CD4-positive, alpha-beta T cell treated with Interleukin-15 for 4 hours (primary cell): ENCODE measurements around the gene DNAJA4.
"Not testable (repeated sequence)": the region's sequence is repeated elsewhere in the genome, so short reads cannot be mapped to it uniquely, and the experiment has no call there.

ENCODE experiments used
- DNase-seq: peaks from one replicate; pipeline ENCODE4 v3.0.0-alpha.2; 2020; ENCODE audit warnings: low spot score

The DNAJA4 gene

DNA sequence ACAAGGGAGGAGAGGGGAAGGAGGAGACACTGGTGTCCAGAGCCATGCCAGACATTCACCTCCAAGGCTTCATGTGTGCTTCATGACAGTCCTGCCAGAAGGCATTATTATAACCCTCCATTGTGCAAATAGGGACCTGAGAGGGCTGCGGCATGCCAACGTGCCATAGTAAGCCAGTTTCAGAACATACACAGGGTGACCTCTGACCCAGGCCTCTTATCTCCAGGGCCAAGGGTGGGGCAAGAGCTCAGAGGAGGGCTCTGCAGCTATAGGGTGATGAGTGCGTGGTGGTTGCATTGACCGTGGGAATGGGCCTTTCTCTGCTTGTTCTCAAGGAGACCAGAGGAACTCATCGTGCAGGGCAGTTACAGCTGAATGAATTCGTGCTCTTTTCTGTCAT, 20.3 kb upstream of the DNAJA4 start:
- DNase-seq = no peak

DNA sequence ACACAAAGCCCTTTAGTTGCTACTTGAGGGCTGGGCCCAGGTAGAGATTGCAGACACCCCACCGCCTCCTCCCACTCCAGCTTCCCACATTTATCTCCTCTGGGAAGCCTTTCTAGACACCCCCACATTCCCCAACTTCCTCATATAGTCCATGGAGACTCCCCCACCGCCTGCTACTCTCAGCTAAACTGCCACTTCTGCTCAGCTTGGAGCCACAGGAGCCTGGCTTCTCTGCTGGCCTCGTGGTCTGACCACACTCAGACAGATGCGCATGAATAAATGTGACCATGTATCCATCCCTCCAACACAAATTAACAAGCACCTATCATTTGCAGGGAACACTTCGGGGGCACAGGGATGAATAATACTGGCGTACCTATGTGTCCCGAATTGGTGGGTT, 19.5 kb upstream of the DNAJA4 start:
- DNase-seq = no peak

DNA sequence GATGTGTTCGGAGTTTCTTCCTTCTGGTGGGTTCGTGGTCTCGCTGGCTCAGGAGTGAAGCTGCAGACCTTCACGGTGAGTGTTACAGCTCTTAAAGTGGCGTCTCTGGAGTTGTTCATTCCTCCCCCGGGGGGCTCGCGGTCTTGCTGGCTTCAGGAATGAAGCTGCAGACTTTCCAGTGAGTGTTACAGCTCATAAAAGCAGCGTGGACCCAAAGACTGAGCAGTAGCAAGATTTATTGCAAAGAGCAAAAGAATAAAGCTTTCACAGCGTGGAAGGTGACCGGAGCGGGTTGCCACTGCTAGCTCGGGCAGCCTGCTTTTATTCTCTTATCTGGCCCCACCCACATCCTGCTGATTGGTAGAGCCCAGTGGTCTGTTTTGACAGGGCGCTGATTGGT, 19.0 kb upstream of the DNAJA4 start:
- DNase-seq = not testable (repeated sequence)

DNA sequence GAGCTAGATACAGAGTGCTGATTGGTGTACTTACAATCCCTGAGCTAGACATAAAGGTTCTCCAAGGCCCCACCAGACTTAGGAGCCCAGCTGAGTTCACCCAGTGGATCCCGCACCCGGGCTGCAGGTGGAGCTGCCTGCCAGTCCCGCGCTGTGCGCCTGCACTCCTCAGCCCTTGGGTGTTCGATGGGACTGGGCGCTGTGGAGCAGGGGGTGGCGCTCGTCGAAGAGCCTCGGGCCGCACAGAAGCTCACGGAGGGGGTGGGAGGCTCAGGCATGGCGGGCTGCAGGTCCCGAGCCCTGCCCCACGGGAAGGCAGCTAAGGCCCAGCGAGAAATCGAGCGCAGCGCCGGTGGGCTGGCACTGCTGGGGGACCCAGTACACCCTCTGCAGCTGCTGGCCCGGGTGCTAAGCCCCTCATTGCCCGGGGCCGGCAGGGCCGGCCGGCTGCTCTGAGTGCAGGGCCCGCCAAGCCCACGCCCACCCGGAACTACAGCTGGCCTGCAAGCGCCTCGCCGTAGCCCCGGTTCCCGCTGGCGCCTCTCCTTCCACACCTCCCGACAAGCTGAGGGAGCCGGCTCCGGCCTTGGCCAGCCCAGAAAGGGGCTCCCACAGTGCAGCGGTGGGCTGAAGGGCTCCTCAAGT, 18.3 kb upstream of the DNAJA4 start:
- DNase-seq = not testable (repeated sequence)

DNA sequence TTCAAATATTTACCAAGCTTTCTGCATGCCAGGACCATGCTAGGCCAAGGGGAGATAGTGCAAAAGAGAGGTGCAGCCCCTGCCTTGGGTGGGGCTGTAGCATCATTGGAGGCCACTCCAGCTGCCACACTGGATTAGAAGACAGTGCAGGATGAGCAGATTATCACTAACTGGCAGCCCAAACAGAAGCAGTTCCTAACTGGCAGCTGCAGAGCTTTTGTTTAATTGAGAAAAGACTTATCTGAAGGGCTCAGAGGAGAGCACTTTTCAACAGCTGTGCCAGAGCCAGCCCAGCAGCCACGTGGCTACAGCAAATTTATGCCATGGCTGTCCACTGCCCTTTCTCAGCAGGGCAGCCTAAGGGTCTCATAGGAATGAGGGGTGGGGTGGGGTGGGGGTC, 16.5 kb upstream of the DNAJA4 start:
- no peak for DNase-seq

DNA sequence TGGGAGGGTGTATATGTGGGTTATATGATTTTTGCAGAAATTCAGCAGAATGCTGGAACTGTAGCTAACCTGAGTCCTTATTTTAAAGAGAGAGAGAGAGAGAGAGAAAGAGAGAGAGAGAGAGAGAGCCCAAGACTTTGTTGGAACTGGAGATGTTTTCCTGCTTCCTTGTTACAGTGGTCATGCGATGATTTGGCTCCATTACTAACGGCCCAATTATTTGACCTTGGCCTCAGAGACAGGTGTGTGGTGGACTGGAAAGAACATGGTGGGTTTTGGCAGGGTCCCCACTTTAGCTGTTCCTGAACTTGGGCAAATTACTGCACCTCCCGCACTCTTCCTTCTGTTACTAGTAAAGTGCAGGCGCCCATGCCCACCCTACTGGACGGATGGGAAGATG, 15.2 kb upstream of the DNAJA4 start:
- no peak for DNase-seq

DNA sequence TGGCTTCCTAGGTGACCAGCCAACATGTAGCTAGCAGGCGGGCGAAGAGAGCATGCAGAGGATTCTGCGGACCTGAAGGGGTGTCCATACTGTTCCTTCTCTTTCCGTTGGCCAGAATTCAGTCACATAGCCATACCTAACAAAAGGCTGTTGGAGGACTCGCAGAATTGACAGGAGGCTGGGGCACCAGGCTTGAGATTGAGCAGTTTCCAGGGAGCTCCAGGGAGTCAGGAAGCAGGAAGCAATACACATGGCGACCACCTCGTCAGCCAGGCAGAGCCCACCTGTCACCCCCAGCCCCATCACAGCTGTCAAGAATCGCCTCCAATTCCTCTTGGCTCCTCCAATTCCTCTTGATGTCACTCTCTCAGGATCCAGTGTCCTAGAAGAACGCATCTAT, 13.2 kb upstream of the DNAJA4 start:
- DNase-seq = no peak

DNA sequence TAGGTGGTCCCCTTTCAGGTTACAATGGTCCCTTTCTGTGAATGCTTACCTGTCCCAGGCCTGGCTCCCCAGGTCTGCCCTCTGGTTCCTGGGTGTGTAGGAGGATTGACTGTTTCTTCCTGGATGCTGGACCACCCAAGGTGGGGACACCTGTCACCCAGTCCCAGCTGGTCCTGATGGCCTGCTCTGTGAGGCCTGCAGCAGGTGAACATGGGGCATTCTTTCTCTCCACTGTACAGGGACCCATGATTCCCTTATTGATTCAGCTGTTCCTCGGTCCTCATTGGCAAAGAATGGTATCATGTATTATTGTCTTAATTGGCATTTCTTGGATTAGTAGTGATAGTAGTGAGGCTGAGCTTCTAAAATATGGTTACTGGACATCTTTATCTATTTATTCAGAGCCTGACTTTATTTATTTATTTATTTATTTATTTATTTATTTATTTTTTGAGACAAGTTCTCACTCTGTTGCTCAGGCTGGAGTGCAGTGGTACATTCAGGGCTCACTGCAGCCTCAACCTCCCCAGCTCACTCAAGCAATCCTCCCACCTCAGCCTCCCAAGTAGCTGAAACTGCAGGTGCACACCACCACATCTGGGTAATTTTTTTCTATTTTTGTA, 8.8 kb upstream of the DNAJA4 start:
- DNase-seq = no peak

DNA sequence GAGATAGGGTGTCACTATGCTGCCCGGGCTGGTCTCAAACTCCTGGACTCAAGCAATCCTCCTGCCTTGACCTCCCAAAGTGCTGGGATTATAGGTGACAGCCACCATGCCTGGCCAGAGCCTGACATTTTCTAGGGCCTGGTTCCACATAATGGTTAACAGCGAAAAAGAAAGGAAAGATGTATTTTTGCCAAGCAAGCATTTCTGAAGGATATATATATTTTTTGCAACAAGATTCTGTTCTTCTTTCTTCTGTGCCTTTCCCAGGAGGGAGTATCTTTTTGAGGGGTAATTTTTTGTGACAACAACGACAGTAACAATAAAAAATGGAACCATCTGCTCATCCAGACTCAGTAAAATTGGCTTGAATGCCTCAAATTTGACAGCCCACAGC, 8.3 kb upstream of the DNAJA4 start:
- no peak for DNase-seq

DNA sequence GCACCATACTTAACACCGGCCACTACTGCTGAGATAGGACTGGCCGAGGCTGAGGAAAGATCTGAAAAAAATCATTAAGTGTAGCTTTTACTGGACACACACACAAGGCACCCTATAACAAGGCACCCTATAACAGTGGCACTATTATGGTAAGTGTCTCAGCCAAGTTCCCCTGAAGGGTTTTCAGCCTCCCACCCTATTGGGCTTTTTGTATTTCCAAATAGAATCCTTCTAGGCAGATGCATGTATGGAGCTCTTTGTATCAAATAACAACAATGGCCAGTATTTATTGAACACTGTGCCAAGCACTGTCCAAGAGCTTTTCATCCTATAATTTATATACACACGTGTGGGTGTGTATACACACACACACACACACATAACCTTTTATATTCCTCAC, 6.7 kb upstream of the DNAJA4 start:
- no peak for DNase-seq

DNA sequence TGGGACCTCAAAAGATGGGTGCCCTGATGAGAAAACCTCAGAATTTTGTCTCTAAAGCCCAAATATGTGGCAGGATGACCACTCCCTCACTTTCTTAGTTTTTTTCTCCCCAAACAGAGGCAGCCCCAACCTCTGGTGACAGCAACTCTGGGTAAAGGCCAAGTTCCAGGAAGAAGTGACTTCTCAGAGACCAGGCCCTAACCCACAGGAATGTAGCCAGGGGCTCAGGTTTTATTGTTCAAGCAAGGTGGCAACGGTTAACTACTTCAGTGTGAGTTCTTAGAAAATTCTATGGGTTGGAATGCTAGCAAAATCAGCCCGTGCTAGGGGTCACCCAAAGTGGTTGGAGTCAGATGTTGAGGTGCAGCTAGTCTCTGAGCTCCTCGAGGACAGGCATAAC, 5.1 kb upstream of the DNAJA4 start:
- no peak for DNase-seq

DNA sequence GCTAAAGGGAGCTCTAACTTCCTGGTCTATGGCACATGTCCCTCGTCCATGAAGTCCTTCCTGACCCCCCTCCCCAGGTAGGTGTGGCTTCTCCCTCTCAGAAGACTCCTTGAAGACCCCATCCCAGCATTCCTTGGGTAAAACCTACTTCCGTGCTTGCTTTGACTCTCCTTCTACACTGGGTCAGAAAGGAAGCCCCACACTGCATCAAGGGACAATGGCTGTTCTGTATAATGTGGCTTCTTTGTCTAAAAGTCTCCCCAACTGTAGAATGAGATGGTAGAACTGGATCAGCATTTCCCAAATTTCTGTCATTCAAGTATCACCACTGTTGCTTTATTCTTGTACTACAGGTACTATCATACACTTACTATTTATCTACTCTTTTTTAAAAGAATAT, 3.9 kb upstream of the DNAJA4 start:
- DNase-seq = no peak

DNA sequence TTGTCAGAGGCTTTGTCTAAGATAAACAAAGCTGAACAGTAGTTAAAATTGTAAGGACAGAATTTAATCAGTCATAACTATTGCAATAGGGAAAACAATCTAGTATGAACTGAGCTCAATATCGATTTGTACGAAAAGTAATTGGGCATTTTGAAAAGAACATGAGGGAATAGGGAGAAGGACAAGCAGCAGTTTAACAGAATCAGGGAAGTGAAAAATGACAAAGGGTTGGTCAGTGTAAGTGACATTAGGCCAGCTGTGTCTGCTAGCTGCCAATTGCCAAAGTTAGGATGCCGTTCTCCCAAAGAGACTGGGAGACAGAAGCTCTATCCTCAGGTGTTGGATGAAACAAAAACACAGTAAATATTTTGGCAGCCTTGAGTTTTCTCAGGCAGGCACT, 3.3 kb upstream of the DNAJA4 start:
- no peak for DNase-seq

DNA sequence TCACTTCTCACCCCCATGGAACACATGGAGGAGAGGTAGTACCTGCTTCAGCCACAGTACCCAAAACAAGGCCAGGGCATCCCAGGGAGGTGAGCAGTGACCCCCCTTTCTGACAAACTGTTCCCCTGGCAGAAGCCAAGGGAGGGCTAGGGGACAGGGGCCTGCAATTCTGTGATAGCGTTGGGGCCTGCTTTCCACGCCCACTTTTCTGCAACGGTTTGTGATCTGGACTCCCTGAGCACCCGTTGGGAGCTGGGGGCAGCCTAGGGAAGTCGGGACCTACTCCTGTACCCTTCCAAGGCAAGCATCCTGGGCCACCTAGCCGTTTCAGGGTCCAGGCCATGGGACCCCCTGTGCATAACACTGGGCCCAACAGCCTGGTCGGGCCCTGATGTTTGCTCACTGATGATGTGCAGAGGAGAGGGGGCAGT, 996 bp upstream of the DNAJA4 start:
- DNase-seq = no peak

DNA sequence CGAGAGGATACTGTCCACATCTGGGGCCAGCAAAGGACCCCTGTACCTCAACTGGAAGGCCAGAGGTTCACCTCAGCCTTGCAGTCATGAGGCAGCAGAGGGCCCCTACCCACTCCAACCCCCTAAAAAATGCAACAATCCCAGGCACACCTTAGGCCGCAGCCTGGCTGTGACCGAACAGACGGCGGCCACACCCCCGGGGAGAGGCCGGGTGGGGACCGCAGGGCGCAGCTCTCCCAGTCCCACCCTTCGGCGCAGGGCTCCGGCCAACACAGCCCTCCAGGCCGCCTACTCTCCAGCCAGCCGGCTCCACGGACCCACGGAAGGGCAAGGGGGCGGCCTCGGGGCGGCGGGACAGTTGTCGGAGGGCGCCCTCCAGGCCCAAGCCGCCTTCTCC, 457 bp upstream of the DNAJA4 start:
- no peak for DNase-seq

DNA sequence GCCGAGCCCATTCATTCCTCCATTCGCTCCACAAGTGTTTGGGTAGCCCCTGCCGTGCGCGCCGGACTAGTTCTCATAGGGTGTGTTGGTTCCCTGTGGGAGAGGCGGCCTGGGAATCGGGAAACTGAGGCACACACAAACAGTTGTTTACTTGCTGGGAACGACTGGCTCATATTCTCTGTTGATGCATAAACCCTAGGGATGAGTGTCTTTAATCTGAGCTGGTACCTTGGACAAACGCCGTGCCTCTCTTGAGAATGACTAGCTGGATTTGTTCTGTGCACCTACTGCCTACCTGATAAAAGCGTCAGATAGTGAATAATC, 737 bp downstream of the DNAJA4 start:
- DNase-seq = no peak

DNA sequence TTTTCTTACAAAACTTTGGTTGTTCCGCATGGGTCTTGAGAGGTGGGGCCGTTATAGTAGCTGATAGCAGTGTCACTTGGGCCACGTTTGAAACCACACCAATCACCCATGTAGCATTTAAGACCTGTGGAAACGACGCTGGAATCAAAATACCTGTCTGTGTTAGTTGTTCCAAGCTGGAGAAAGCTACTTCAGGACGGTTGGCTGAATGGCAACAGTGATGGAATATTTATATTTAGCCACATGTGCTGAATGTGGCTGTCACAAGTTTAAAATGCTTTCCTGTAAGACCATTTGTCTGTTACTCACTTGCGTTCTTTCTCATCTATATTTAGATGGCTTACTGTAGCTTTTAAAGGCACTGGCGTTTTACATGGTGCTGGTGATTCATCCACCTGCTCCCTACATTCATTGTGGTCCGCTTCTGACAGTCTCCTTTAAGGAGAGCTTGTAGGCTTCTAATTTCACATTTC, 1.4 kb downstream of the DNAJA4 start:
- DNase-seq = no peak

DNA sequence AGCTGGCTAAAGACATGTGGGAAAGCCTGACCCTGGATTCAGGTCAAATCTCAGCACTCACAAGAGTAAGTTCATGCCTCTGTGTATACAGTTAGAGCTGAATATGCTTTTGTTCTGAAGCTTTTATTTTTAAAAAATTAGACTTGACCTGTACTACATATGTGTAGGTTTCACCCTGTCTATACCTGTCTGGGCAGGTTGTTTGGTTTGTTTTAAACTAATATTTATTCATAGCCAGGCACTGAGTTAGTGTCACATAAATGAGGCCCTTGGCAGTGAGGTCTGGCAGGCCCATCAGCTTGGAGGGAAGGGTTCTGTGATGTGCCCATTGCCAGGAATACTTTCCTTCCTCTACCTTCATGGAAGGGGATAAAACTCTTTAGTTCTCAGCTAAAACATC, 1.9 kb downstream of the DNAJA4 start:
- no peak for DNase-seq

DNA sequence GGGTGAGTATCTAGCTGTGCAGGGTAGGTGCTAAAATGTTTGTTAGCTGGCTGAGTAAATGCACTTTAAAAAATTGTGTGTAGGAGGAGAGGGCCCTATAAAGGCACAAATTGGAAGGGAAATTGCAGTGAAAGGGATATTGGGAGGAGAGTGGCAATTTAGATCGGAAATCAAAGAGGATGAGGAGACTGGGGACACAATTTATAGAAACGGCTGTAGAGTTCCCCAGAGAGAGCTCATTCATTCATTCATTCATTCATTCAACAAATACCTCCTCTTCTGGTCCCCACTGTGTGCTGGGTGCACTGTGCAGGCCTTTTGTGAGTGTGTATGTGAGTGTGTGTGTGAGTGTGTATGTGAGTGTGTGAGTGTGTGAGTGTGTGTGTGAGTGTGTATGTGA, 2.4 kb downstream of the DNAJA4 start:
- DNase-seq = no peak

DNA sequence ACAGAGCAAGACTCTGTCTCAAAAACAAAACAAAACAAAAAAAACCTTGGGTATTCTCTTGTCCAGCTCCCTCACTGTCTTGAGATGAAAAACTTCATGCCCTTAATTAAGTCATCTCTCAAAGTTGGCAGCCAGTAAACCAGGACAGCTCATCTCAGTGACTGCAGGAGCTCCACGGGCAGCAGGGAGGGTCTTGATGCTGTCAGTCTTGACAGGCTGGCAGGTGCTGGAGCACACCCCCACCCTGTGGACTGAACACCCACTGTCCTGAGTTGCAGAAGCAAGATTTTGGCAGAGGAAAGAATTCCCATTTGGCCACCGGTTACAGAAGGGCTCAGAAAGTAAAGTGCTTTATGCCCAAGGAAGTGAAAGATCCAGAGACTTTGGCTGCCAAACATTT, 8.0 kb downstream of the DNAJA4 start:
- DNase-seq = no peak

DNA sequence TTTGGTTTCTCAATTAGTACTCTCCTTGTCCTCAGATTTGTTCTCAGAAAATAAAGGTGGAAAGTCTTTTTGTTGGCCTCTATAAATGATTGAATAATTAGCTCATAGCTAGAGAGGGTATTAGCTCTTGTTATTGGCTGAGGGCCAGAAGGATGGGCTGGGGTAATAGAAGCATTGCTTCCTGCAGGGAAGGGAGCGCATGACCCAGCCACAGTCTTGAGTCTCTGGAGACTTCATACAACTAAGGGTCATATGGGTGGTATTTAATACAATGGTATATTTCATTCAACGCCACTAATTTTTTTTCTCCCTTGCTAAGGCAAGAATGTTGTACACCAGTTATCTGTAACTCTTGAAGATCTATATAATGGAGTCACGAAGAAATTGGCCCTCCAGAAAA, 8.4 kb downstream of the DNAJA4 start:
- no peak for DNase-seq

DNA sequence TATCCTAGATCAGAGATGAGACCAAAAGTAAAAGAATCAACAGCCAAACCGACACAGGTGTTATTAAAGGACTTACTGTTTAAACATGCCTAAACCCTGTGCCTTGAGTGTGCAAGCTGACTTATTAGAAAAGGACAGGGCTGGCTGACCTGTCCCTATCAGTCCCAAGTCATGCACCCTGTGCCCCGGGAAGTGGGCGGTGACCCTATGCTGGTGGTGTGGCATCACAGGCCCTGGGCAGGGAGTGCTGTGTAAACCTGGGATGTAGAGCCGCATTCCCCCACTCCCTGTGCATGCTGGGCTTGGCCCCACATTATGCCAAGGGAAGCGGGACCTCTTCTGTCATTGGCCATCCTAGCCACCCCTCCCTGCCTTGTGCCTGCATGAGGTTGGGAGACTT, 10.6 kb downstream of the DNAJA4 start:
- DNase-seq = no peak

DNA sequence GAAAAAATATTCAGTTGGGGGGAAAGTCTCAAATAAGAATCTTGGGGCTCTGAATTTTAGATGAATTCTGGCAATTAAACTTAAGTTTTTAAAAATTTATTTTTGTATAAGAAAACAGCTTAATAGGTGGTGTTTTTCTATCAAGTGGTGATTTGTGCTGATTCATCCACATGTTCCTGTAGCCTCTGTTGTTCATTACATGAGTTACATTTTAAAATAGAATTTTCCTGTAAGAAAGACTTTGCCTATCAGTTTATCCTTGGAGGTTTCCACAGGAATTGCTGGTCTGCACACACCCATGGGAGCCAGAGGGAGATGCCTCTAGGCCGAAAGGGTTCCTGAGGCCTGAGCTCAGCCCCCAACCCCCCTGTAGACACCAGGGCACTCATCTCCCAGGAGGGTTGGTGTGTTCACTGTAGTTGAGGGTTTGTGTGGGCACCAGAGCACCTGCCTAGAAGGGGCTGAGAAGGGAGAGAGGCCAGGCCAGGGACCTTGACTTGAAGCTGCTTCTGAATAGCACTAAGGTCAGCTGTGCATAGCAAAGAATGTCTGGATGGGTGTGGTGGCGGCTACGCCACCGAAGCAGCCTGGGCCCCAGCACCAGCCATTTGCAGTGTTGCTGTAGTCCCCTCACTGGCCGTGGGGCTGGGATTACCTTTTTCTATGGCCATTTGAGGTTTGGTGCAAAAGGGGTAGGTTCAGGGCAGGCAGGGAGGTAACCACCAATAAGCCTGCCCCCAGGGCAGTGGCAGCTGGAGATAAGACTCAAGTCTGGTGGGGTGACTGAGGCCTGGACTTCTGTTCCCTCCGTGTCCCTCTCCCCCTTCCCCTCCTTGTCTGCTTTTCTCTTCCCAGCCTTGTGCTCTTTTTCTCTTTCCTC, 11.9 kb downstream of the DNAJA4 start:
- no peak for DNase-seq
